GM21528 (cell line): ENCODE data around the gene CMYA5.

Experiments used
- ATAC-seq: cut with Tn5 transposase; IDR thresholded peaks from one replicate; pipeline ENCODE4 v1.9.1; 2021; ENCODE audit warnings: mild to moderate bottlenecking, moderate library complexity; ENCODE audit not compliant: unreplicated experiment, low FRiP score

CMYA5 gene

GRCh38 chr5:79787448-79787847 lies 97.8 kb downstream of the CMYA5 start:
- no peak for ATAC-seq

- ATAC-seq, result no peak
These were observed 102.2 kb downstream of the CMYA5 start for GRCh38 chr5:79791843-79792242.

- ATAC-seq, result no peak
These were observed 102.8 kb downstream of the CMYA5 start for GRCh38 chr5:79792463-79792862.

GRCh38 chr5:79793304-79793703 lies 103.7 kb downstream of the CMYA5 start:
- ATAC-seq, result no peak

GRCh38 chr5:79793722-79794121 lies 104.1 kb downstream of the CMYA5 start:
- no peak for ATAC-seq

GRCh38 chr5:79794347-79794746 lies 104.7 kb downstream of the CMYA5 start:
- no peak for ATAC-seq

GRCh38 chr5:79795764-79796398 lies 106.2 kb downstream of the CMYA5 start:
- ATAC-seq, result no peak

- no peak for ATAC-seq
These were observed 109.4 kb downstream of the CMYA5 start for GRCh38 chr5:79798893-79799590.

- ATAC-seq, result no peak
These were observed 111.6 kb downstream of the CMYA5 start for GRCh38 chr5:79800979-79801827.

- ATAC-seq, result no peak
These were observed 112.8 kb downstream of the CMYA5 start for GRCh38 chr5:79802406-79802805.

- ATAC-seq, result no peak
These were observed 113.4 kb downstream of the CMYA5 start for GRCh38 chr5:79803007-79803406.

- ATAC-seq, result no peak
These were observed 117.1 kb downstream of the CMYA5 start for GRCh38 chr5:79806741-79807140.

GRCh38 chr5:79809743-79810142 lies 120.1 kb downstream of the CMYA5 start:
- no peak for ATAC-seq

GRCh38 chr5:79811081-79811480 lies 121.4 kb downstream of the CMYA5 start:
- no peak for ATAC-seq

- ATAC-seq, result no peak
These were observed 122.3 kb downstream of the CMYA5 start for GRCh38 chr5:79811904-79812303.

GRCh38 chr5:79814699-79815098 lies 125.1 kb downstream of the CMYA5 start:
- no peak for ATAC-seq

- no peak for ATAC-seq
These were observed 126.4 kb downstream of the CMYA5 start for GRCh38 chr5:79816014-79816413.

GRCh38 chr5:79820648-79821047 lies 131.0 kb downstream of the CMYA5 start:
- no peak for ATAC-seq

- ATAC-seq, result no peak
These were observed 134.8 kb downstream of the CMYA5 start for GRCh38 chr5:79824444-79824843.

- ATAC-seq, result no peak
These were observed 136.2 kb downstream of the CMYA5 start for GRCh38 chr5:79825802-79826201.

GRCh38 chr5:79827159-79827629 lies 137.6 kb downstream of the CMYA5 start:
- no peak for ATAC-seq
